Fibroblast of pulmonary artery (primary cell): ENCODE measurements around the gene ELANE.

Experiments
- DNase-seq: peaks from one replicate; pipeline ENCODE4 v3.0.0-alpha.2; 2010; ENCODE audit warnings: low read depth
- H3K4me3 ChIP-seq: replicated peaks from 2 replicates; pipeline ENCODE4 v1.5.1; 2011; ENCODE audit warnings: low read depth, mild to moderate bottlenecking, control low read depth, low read length, moderate library complexity
- TF ChIP-seq, protein P1 (sequence below): IDR thresholded peaks from 2 replicates; pipeline ENCODE4 v1.5.1; 2011; ENCODE audit warnings: mild to moderate bottlenecking, control low read depth, low read length, inconsistent platforms; ENCODE audit errors: missing control alignments

The ELANE gene

GRCh38 chr19:855142-855541 lies 3.0 kb downstream of the ELANE start:
- DNase-seq: no peak
- TF ChIP-seq, protein P1, sequence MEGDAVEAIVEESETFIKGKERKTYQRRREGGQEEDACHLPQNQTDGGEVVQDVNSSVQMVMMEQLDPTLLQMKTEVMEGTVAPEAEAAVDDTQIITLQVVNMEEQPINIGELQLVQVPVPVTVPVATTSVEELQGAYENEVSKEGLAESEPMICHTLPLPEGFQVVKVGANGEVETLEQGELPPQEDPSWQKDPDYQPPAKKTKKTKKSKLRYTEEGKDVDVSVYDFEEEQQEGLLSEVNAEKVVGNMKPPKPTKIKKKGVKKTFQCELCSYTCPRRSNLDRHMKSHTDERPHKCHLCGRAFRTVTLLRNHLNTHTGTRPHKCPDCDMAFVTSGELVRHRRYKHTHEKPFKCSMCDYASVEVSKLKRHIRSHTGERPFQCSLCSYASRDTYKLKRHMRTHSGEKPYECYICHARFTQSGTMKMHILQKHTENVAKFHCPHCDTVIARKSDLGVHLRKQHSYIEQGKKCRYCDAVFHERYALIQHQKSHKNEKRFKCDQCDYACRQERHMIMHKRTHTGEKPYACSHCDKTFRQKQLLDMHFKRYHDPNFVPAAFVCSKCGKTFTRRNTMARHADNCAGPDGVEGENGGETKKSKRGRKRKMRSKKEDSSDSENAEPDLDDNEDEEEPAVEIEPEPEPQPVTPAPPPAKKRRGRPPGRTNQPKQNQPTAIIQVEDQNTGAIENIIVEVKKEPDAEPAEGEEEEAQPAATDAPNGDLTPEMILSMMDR: no peak
- H3K4me3 ChIP-seq: no peak overlapping the region

DNA sequence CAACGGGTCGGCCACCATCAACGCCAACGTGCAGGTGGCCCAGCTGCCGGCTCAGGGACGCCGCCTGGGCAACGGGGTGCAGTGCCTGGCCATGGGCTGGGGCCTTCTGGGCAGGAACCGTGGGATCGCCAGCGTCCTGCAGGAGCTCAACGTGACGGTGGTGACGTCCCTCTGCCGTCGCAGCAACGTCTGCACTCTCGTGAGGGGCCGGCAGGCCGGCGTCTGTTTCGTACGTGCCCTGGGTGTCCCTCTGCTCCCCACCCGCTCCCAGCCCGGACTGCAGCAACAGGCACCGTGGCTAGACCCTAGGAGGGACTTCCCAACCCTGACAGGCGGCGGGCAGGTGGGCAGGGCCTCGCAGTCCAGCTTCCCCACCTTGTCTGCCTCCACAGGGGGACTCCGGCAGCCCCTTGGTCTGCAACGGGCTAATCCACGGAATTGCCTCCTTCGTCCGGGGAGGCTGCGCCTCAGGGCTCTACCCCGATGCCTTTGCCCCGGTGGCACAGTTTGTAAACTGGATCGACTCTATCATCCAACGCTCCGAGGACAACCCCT lies 3.5 kb downstream of the ELANE start:
- no peak overlapping the region for H3K4me3 ChIP-seq
- TF ChIP-seq, protein P1: no peak
- DNase-seq: no peak

GRCh38 chr19:858284-858683 lies 6.2 kb downstream of the ELANE start:
- DNase-seq: no peak
- H3K4me3 ChIP-seq: no peak overlapping the region
- TF ChIP-seq, protein P1: no peak

GRCh38 chr19:858868-859843 lies 7.1 kb downstream of the ELANE start, which contains the start of gene CFD:
CFD (plus strand) TSS chr19:859664; CDS start chr19:859690, 26 bp downstream.
- no peak for DNase-seq
- H3K4me3 ChIP-seq: peak within 1 kb of the TSS; percentile 22
- TF ChIP-seq, protein P1: no peak

GRCh38 chr19:861141-861755 lies 9.1 kb downstream of the ELANE start:
- TF ChIP-seq, protein P1: no peak
- H3K4me3 ChIP-seq: no peak overlapping the region
- DNase-seq: no peak

DNA sequence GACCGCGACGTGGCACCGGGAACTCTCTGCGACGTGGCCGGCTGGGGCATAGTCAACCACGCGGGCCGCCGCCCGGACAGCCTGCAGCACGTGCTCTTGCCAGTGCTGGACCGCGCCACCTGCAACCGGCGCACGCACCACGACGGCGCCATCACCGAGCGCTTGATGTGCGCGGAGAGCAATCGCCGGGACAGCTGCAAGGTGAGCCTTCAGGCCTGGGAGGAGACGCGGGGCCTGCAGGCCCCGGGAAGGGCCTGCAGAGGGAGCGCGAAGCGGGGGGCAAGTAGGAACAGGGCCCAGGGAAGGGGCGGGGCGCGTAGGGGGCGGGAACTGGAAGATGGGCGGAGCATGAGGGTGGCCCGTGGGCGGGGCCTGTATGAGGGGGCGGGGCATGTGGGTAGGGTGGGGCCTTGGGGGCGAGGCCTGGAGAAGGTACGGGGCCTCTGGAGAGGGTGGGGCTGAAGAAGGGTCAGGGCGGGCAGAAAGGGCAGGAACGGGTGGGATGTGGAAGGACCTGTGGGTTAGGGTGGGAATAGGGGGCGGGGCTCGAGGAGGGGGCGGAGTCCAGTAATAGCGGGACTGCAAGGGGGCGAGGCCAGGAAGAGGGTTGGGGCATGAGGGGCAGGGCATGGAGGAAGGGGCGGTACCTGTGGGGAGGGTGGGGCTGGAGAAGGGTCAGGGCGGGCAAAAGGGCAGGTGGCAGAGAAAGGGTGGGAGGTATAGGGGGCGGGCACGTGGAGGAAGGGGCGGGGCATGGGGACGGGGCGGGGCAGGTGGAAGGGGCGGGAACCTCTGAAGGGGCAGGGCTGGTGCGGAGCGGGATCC lies 9.9 kb downstream of the ELANE start:
- peak; percentile 28 for DNase-seq
- TF ChIP-seq, protein P1: no peak
- no peak overlapping the region for H3K4me3 ChIP-seq
